Prostate gland (tissue), 2 donors: ENCODE data around the gene ATG7.

Experiments
- POLR2A ChIP-seq: fragments of 450-650 bp; IDR thresholded peaks from one replicate; pipeline ENCODE4 v1.6.1; 2016; ENCODE audit warnings: antibody characterized with exemption, mild to moderate bottlenecking
- POLR2AphosphoS5 ChIP-seq: sonication (generic); formaldehyde crosslinking; IDR thresholded peaks from one replicate; pipeline ENCODE4 v1.6.1; 2017; ENCODE audit warnings: antibody characterized with exemption
- TF ChIP-seq, protein P1 (sequence below), 4 experiments: fragments of 200-600 bp in 2 of 4; fragments of 450-650 bp in 2 of 4; sonication (generic) in 2 of 4; IDR thresholded peaks; 1 replicate in 3 of 4; 2 replicates in 1 of 4; pipeline ENCODE4 v1.5.1; 2016 to 2019; ENCODE audit warnings: antibody characterized with exemption in 4 of 4, mild to moderate bottlenecking in 2 of 4, moderate library complexity in 2 of 4

DNA sequence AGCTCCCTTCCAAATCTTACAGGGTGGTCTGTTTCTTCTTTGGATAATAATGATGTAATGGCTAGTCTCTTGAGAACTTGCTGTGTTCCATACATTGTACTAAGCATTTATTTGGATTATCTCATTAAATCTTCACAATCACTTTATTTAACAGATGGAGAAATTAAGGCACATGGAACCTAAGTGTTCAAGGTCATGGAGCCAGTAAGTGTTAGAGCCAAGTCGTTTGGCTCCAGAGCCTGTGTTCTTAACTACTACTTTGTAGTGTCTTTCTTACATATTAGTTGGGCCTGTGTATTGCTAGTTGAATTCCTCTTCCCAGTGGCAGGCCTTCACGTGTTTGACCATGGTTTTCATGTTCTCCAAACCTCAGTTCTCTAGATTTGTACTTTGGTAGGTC lies 177.8 kb downstream of the ATG7 start:
- TF ChIP-seq, protein P1, sequence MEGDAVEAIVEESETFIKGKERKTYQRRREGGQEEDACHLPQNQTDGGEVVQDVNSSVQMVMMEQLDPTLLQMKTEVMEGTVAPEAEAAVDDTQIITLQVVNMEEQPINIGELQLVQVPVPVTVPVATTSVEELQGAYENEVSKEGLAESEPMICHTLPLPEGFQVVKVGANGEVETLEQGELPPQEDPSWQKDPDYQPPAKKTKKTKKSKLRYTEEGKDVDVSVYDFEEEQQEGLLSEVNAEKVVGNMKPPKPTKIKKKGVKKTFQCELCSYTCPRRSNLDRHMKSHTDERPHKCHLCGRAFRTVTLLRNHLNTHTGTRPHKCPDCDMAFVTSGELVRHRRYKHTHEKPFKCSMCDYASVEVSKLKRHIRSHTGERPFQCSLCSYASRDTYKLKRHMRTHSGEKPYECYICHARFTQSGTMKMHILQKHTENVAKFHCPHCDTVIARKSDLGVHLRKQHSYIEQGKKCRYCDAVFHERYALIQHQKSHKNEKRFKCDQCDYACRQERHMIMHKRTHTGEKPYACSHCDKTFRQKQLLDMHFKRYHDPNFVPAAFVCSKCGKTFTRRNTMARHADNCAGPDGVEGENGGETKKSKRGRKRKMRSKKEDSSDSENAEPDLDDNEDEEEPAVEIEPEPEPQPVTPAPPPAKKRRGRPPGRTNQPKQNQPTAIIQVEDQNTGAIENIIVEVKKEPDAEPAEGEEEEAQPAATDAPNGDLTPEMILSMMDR (IDR thresholded peaks at IDR 0.05): no peak
- TF ChIP-seq POLR2A (no peak), POLR2AphosphoS5 (no peak)
